Suppressor macrophage treated with lipopolysaccharide for 1 hour (primary cell): ENCODE measurements around the gene GTF2H4.
A peak's percentile ranks its signal among the peaks of the same experiment; 100 is the strongest.
"Not testable (repeated sequence)": the region's sequence is repeated elsewhere in the genome, so short reads cannot be mapped to it uniquely, and the experiment has no call there.

ENCODE experiments used
- DNase-seq, 3 donors: peaks; one replicate each; pipeline ENCODE4 v3.0.0-alpha.2; 2020 to 2022

The GTF2H4 gene

GRCh38 chr6:30907758-30908591, at the start of gene GTF2H4:
GTF2H4 (plus strand) TSS chr6:30908207.
- DNase-seq = peak; percentile 98 to 99 (median 99)

GRCh38 chr6:30859726-30860125, 48.3 kb upstream of the GTF2H4 start:
- not testable (repeated sequence) for DNase-seq

- peak; percentile 49 to 65 (median 51) for DNase-seq
Measured at GRCh38 chr6:30861257-30862048, 46.6 kb upstream of the GTF2H4 start.

- no peak for DNase-seq
Measured at GRCh38 chr6:30862156-30862875, 45.7 kb upstream of the GTF2H4 start.

GRCh38 chr6:30864325-30864724, 43.7 kb upstream of the GTF2H4 start:
- no peak for DNase-seq

- DNase-seq = not testable (repeated sequence)
Measured at GRCh38 chr6:30869241-30869749, 38.7 kb upstream of the GTF2H4 start.

- no peak for DNase-seq
Measured at GRCh38 chr6:30870546-30870945, 37.5 kb upstream of the GTF2H4 start.

GRCh38 chr6:30871592-30872183, 36.3 kb upstream of the GTF2H4 start:
- no peak for DNase-seq

GRCh38 chr6:30873137-30873640, 34.8 kb upstream of the GTF2H4 start:
- no peak for DNase-seq

- not testable (repeated sequence) for DNase-seq
Measured at GRCh38 chr6:30873795-30874194, 34.2 kb upstream of the GTF2H4 start.

GRCh38 chr6:30875244-30876038, 32.6 kb upstream of the GTF2H4 start:
- DNase-seq = no peak

- no peak for DNase-seq
Measured at GRCh38 chr6:30876039-30876730, 31.8 kb upstream of the GTF2H4 start.

- DNase-seq = peak; percentile 91 to 93 (median 92)
Measured at GRCh38 chr6:30877419-30878262, 30.4 kb upstream of the GTF2H4 start.

GRCh38 chr6:30879684-30880427, 28.2 kb upstream of the GTF2H4 start:
- DNase-seq = no peak

- no peak for DNase-seq
Measured at GRCh38 chr6:30880698-30881252, 27.2 kb upstream of the GTF2H4 start.

- DNase-seq = no peak
Measured at GRCh38 chr6:30881392-30882203, 26.4 kb upstream of the GTF2H4 start.

GRCh38 chr6:30882204-30882758, 25.7 kb upstream of the GTF2H4 start:
- no peak for DNase-seq
